HUES64 (cell line): ENCODE results near the gene KCNK15.

Experiments used
- H3K27ac ChIP-seq: 2 replicates; pipeline ENCODE4 v1.7.0; 2013; ENCODE audit warnings: low read depth, low read length, inconsistent platforms
- H3K27me3 ChIP-seq: 2 replicates; pipeline ENCODE4 v1.6.1; 2013; ENCODE audit warnings: mild to moderate bottlenecking, low read length; ENCODE audit not compliant: insufficient read depth
- H3K36me3 ChIP-seq: 2 replicates; pipeline ENCODE4 v1.6.1; 2013; ENCODE audit warnings: mild to moderate bottlenecking, low read length; ENCODE audit not compliant: insufficient read depth
- H3K4me1 ChIP-seq: 2 replicates; pipeline ENCODE4 v1.6.1; 2013; ENCODE audit warnings: mild to moderate bottlenecking, low read length, moderate library complexity; ENCODE audit not compliant: insufficient read depth
- H3K4me3 ChIP-seq: 2 replicates; pipeline ENCODE4 v1.5.1; 2013; ENCODE audit warnings: mild to moderate bottlenecking, low read length, moderate library complexity
- H3K9ac ChIP-seq: 2 replicates; pipeline ENCODE4 v1.6.1; 2013; ENCODE audit warnings: mild to moderate bottlenecking, low read depth, low read length
- H3K9me3 ChIP-seq: 2 replicates; pipeline ENCODE4 v1.6.1; 2013; ENCODE audit warnings: low read depth, low read length; ENCODE audit not compliant: insufficient read depth
- WGBS: fragments of 150-250, 120-280 bp; methylation state at CpG from one replicate; pipeline ENCODE4 v1.1.7; 2013; ENCODE audit warnings: missing lambda C conversion rate; 5-methylcytosine and 5-hydroxymethylcytosine counted together

KCNK15 gene

DNA sequence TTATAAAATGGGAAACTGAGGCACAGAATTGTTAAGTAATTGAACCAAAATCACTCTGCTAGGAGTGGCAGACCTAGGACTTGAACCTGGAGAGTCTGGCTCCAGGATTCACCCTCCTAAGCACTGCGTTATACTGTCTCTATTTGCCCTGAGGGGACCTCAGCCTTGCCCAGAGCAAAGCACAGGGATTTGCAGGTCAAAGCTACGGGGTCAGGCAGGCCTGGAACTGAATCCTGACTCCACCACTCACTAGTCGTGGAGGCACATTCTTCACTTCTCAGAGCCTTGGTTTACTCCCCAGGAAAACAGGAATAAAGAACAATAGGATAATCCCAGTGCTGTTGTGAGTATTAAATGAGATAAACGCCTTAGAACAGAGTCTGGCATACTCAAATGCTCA, 19.4 kb downstream of the KCNK15 start:
- peaks cover 4% of the 10 kb centered on the region; the same call in 1 of the 2 replicates for H3K4me1 ChIP-seq
- H3K27me3 ChIP-seq: no peaks in the 10 kb centered on the region
- 80% methylated on average over 4 of the region's 4 CpGs for WGBS
- no peak overlapping the region for H3K4me3 ChIP-seq
- no peak overlapping the region for H3K27ac ChIP-seq
- no peaks in the 10 kb centered on the region for H3K9me3 ChIP-seq
- H3K9ac ChIP-seq: no peak overlapping the region
- no peaks in the 10 kb centered on the region for H3K36me3 ChIP-seq

DNA sequence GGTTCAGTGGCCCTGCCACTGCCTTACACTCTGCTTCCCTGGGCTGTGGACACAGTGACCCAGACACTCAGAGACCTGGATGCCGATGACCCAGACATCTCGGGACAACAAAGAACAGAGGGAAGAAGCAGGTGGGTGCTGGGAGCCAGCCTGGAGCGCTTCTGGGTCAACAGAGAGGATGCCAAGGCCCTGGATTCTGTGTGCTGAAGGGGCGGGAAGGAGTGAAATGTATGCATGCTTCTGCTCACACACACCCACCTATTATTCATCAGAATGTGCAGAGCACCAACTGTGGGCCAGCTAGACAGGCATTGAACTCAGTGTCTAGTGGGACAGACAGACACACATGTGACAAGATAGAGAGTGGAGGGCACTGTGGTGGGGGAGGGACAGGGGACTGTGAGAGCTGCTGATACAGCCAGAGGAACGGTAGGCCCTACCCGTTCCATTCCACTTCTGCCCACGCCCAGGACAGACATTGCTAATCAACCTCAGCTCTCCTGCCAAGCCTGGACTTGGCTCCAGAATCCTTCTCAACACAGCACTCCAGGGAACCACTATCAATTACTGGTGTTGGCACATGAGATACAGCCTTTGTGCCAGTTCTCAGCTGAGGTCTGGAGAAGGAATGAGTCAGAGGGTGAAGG, 20.2 kb downstream of the KCNK15 start:
- WGBS: 87% methylated on average over 7 of the region's 7 CpGs
- no peak overlapping the region for H3K27ac ChIP-seq
- H3K4me3 ChIP-seq: no peak overlapping the region
- H3K9ac ChIP-seq: no peak overlapping the region
- H3K9me3 ChIP-seq: no peaks in the 10 kb centered on the region
- H3K27me3 ChIP-seq: no peaks in the 10 kb centered on the region
- H3K36me3 ChIP-seq: no peaks in the 10 kb centered on the region
- peaks cover 4% of the 10 kb centered on the region; the same call in 1 of the 2 replicates for H3K4me1 ChIP-seq

DNA sequence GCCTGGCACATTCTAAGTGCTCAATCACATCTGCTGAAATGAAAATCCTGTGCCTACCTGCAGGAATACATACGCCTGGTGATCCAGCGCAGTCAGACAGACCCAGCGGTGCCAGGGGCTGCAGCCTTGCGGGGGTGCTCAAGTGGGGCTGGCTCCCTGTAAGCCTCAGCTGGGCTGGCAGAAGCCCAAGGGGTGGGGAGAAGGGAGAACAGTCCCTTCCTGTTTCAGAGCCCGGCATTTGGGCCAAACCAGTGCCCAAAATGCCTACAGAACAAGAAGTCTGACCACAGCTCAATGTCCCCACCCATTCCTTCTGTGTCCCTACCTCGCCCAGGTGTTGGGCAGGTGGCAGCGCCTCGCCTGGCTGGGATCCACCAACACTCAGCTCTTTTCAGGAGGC, 22.6 kb downstream of the KCNK15 start:
- Histone ChIP-seq H3K27me3 (no peaks in the 10 kb centered on the region), H3K9ac (no peak overlapping the region), H3K4me3 (no peak overlapping the region), H3K27ac (no peak overlapping the region), H3K36me3 (no peaks in the 10 kb centered on the region), H3K9me3 (no peaks in the 10 kb centered on the region), H3K4me1 (0 out of 2 replicates have a peak, but pooled peaks cover 4% of the 10 kb centered on the region)
- 93% methylated on average over 8 of the region's 8 CpGs for WGBS

DNA sequence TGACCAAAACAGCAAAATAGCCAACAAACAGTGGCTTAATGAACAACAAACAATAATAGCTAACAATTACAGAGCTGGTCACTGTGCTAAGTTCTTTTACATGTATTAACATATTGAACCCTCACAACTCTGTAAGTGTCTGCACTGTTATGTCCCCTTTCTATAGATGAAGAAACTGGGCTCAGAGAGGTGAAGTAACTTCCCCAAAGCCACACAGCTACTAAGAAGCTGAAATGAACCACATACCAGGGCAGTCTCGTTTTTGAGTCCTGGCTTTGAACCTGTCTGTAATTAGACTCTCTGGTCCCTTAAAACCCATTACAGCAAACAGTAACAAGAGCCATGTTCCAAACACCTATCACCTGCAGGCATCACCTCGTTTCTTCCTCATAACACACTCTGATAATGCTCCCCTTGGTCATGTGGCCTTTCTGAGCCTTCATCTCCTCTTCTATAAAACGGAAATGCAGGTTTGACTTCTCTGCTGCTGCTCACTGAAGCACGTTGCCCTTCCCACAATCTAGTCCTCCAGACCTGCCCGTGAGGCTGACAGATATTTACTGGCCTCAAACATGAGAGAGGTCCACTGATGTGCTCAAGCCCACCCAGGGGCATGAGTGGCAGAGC, 23.3 kb downstream of the KCNK15 start:
- H3K9ac ChIP-seq: no peak overlapping the region
- H3K27me3 ChIP-seq: no peaks in the 10 kb centered on the region
- no peaks in the 10 kb centered on the region for H3K9me3 ChIP-seq
- WGBS: 82% methylated on average over 5 of the region's 5 CpGs
- no peak overlapping the region for H3K27ac ChIP-seq
- H3K4me3 ChIP-seq: no peak overlapping the region
- no peaks in the 10 kb centered on the region for H3K36me3 ChIP-seq
- H3K4me1 ChIP-seq: 0 out of 2 replicates have a peak, but pooled peaks cover 4% of the 10 kb centered on the region

DNA sequence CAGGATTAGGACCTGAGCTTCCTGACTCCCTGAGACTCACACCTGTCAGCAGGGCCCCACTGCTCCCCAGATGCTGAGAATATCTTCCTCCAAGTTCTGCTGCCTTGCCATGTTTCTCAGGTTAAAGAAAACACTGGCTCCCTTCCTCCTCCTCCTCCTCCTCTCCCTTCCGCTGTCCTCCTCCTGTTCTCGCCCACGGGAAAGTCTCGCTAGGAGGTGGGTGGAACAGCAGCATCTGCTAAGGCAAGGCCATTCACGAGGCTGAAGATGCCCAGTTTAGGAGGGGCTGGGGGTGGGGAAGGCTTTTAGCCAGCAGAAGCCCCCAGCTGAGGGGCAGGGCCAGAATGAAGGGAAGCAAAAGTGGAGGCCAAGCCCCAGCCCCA, 23.8 kb downstream of the KCNK15 start:
- WGBS: 71% methylated on average over 5 of the region's 5 CpGs

DNA sequence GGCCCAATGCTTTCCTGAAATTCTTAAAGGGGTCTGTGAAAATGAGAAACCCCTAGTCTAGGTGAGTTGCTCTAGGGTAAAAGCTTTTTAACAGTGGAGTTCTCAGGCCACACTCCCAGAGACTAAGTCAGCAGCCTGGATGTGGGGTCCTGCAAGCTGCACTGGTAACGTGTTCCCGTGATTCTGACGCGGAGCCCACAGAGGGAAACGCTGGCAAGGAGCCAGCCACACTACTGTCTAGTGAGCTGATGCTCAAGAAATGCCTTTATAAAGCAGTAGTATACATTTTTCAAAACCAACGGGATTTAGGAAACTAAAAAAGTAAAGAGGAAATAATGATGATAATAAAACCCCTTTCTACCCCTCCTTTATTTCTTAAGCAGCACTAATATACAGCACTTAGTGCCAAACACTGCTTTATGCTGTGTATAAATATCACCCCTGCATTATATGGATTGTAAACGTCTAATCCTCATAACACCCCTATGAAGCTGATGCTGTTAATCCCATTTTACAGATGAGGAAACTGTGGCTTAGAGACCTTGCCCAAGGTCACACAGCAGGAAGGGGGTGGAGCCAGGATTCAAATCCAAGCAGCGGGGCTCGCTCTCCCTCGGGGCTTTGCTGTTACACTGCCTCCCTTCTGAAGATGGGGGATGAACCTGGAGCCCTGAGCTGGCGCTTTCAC, 25.0 kb downstream of the KCNK15 start:
- no peak overlapping the region for H3K9ac ChIP-seq
- no peaks in the 10 kb centered on the region for H3K4me1 ChIP-seq
- no peaks in the 10 kb centered on the region for H3K36me3 ChIP-seq
- WGBS: 82% methylated on average over 10 of the region's 11 CpGs
- H3K27me3 ChIP-seq: no peaks in the 10 kb centered on the region
- H3K4me3 ChIP-seq: no peak overlapping the region
- H3K9me3 ChIP-seq: no peaks in the 10 kb centered on the region
- H3K27ac ChIP-seq: no peak overlapping the region

More for the DNA sequence above, 23.8 kb downstream of the KCNK15 start:
- Histone ChIP-seq H3K9ac (no peak overlapping the region), H3K4me3 (no peak overlapping the region), H3K36me3 (no peaks in the 10 kb centered on the region), H3K4me1 (0 out of 2 replicates have a peak, but pooled peaks cover 4% of the 10 kb centered on the region), H3K27me3 (no peaks in the 10 kb centered on the region), H3K9me3 (no peaks in the 10 kb centered on the region), H3K27ac (no peak overlapping the region)

DNA sequence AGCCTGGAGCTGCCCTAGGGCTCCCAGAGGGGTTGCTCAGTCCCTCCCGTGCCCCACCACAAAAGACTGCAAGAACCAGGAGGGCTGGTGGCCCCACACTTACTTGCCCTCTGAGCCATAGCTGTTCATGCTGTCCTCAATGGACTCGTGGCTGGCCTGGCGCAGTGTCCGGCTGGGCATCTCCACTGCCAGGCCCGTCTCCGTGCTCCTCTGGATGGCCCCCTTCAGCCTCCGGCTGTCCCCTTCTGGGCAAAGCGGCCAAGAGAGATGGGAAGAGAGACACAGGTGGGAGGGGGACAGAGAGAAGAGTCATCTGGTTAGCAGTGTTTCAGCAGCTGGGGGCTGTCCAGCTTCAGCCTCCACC, 25.5 kb downstream of the KCNK15 start:
- no peak overlapping the region for H3K9ac ChIP-seq
- H3K36me3 ChIP-seq: no peaks in the 10 kb centered on the region
- H3K27me3 ChIP-seq: no peaks in the 10 kb centered on the region
- no peaks in the 10 kb centered on the region for H3K9me3 ChIP-seq
- WGBS: 91% methylated on average over 8 of the region's 8 CpGs
- H3K27ac ChIP-seq: no peak overlapping the region
- H3K4me3 ChIP-seq: no peak overlapping the region
- H3K4me1 ChIP-seq: no peaks in the 10 kb centered on the region

DNA sequence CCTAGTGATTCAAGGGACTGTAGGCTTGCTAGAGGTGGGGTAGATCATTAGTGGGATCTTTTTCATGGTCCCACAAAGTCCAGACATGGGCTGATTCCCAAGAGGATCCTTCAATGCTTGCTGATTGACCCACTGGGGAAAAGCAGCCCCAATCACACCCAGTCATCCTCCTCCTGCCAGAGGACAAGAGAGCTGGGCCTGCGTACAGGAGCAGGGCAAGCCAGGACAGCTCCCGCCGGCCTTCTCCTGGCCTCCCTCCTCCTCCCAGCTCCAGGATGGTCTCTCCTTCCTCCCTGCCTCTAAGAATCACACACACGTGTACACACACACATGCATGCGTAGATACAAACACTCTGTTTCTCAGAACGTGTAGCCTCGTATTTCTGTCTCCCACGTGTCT, 27.0 kb downstream of the KCNK15 start:
- no peaks in the 10 kb centered on the region for H3K27me3 ChIP-seq
- no peak overlapping the region for H3K9ac ChIP-seq
- H3K36me3 ChIP-seq: no peaks in the 10 kb centered on the region
- 81% methylated on average over 8 of the region's 8 CpGs for WGBS
- no peaks in the 10 kb centered on the region for H3K9me3 ChIP-seq
- H3K27ac ChIP-seq: no peak overlapping the region
- H3K4me1 ChIP-seq: no peaks in the 10 kb centered on the region
- no peak overlapping the region for H3K4me3 ChIP-seq

DNA sequence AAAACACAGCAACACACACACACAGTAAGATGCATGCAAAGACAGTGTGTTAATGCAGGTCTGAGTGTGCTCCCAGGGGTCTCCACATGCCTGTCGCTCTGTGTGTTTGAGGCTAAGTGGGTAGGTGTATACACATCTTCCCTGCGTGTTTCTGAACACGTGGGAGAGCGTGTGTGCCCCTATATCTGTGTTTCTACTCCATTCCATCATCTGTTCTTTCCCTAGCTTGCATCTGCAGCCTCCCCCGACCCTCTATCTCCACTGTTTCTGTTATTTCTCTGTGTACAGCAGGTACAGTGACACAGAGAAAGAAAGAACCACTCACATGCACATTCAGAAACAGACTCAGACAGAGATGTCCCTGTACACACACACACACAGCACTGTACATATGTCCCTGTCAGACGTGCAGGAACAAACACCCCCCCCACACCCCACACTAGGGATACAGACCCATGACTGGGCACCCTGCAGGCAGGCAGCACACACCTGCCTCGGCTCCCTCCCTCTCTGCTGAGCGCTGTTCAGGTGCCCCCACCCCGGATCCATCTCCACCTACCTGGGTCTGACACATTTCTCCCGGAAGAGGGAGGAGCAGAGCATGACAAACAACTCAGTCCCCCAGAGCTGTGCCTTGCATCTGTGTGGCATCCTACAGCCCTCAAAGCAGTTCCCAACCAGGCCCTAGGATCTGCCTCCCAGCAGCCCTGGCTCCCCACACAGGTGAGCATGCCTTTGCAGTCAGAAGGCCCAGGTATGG, 27.6 kb downstream of the KCNK15 start:
- no peak overlapping the region for H3K4me3 ChIP-seq
- WGBS: 80% methylated on average over 10 of the region's 10 CpGs
- H3K27ac ChIP-seq: no peak overlapping the region
- H3K9ac ChIP-seq: no peak overlapping the region
- H3K27me3 ChIP-seq: no peaks in the 10 kb centered on the region
- no peaks in the 10 kb centered on the region for H3K4me1 ChIP-seq
- no peaks in the 10 kb centered on the region for H3K9me3 ChIP-seq
- H3K36me3 ChIP-seq: no peaks in the 10 kb centered on the region

DNA sequence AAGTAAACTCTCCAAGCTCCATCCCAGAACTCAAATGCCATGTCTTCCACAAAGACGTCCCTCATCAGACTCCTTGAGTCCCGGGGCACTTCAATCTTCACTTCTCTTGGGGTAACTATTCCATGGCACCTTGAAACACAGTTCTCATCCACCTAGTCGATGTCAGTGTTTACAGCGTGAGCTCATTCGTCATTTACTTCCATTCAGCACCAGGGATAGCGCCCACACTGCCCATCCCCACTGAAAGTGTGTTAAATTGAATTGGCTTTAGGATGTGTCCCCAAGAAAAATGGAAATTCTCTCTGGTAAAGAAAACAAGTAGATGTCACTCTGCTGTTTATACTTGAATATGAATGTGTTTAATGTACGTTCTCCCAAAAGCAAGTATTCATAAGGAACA, 31.3 kb downstream of the KCNK15 start:
- no peak overlapping the region for H3K27ac ChIP-seq
- no peak overlapping the region for H3K4me3 ChIP-seq
- no peaks in the 10 kb centered on the region for H3K4me1 ChIP-seq
- no peaks in the 10 kb centered on the region for H3K9me3 ChIP-seq
- no peaks in the 10 kb centered on the region for H3K27me3 ChIP-seq
- H3K9ac ChIP-seq: no peak overlapping the region
- WGBS: 15% methylated on average over 6 of the region's 7 CpGs
- no peaks in the 10 kb centered on the region for H3K36me3 ChIP-seq

DNA sequence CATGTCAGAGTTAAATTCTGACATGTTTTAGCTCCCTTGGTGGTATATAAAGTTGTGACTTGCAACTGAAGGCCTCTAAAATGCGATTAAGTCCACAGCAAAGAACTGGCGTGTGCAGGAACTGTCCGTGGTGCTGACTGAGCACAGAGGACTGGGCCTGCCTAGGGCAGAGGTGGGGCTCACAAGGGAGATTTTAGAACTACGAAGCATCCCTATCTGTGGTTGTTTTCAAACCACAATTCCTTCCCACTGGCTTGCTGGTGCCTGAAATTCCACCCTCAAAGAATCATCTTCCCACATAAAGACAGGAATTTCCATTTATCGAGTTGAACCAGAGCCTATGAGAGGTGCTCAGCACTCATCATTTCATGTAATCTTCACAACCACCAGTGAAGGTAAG, 34.6 kb downstream of the KCNK15 start:
- Histone ChIP-seq H3K4me3 (no peak overlapping the region), H3K9ac (no peak overlapping the region), H3K36me3 (no peaks in the 10 kb centered on the region), H3K9me3 (no peaks in the 10 kb centered on the region), H3K27me3 (no peaks in the 10 kb centered on the region), H3K27ac (no peak overlapping the region), H3K4me1 (peaks cover 6% of the 10 kb centered on the region)
- WGBS: 39% methylated on average over 5 of the region's 5 CpGs
